D341Med (cell line): ENCODE data around the gene CLPX.
"Not testable (repeated sequence)": the region's sequence is repeated elsewhere in the genome, so short reads cannot be mapped to it uniquely, and the experiment has no call there.

Experiments
- DNase-seq: peaks from one replicate; pipeline ENCODE4 v3.0.0; 2012; ENCODE audit warnings: low spot score

Gene CLPX

DNA sequence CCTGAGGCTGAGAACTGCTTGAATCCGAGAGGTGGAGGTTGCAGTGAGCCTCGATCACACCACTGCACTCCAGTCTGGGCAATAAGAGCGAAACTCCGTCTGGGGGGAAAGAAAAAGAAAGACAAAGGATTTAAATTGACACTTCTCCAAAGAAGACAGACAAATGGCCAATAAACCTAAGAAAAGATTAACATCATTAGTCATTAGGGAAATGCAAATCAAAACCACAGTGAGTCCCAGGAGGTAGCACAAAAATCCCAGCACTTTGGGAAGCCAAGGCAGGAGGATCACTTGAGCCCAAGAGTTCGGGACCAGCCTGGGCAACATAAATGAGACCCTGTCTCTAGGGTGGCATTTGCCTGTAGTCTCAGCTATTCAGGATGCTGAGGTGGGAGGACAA lies 12.6 kb downstream of the CLPX start:
- DNase-seq, result no peak

DNA sequence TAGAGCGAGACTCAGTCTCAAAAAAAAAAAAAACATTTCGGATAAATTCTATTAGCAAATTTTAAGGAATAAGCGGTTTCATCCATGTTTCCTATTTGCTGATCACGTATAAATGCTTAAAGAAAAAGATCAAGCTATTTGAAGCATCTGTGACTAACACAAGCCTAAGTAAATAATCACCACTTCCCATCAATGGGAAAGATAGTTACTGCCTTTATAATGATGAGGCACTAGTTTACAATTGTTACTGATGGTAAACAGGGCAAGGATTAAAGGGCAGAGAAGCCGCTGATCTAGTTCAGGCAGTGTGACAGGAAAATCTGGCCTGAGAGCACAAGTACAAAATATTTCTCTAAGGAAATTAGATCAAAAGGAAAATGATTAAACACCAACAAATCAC lies 13.7 kb downstream of the CLPX start:
- DNase-seq, result no peak

DNA sequence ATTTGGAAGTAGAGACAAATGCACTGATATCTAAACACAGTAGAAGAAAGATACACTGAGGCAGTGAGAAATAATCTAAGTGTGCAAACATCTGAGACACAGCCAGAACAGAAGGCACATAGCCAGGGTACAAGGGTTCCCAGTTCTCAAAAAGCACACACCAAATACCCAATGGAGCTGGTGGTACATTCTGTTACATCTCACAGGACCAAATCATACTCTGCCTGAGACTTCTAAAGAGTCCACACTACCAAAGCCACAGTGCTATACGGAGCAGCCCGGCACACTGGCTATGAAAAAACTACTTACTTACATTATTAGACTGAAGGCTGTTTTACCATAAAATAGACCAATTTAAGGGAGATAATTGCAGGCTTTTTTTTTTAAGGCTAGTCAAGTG lies 19.3 kb downstream of the CLPX start:
- DNase-seq, result no peak

DNA sequence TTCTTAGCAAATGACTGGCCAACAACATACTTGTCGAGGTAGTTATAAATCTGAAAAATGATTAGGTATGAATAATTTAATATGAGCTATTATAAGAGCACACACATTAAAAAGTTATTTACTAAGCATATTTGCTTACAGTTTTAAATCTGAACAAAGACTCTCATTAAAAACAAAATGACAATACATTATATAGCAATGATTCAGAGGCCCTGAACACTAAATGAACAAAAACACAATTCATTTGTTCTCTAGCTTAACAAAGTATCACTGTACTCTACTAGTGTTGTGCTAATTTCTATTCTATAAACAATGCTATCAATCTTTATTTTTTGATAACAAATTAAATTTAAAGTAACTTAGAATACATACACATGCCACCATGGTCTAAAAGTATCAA lies 21.0 kb downstream of the CLPX start:
- DNase-seq, result no peak

DNA sequence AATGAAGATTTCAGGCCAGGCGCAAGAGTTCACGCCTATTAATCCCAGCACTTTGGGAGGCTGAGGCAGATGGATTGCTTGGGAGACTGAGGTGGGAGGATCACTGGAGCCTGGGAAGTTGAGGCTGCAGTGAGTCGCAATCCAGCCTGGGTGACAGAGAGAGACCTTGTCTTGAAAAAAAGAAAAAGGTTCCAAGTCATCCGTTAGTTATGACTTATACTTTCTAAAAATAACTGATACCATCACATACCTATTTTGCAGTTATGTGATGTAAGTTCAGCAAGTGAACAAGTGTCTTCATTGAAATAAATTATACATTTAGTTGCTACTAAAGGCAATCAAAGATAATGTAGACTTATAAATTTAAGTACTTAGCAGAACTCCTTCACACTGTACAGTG lies 22.1 kb downstream of the CLPX start:
- no peak for DNase-seq

DNA sequence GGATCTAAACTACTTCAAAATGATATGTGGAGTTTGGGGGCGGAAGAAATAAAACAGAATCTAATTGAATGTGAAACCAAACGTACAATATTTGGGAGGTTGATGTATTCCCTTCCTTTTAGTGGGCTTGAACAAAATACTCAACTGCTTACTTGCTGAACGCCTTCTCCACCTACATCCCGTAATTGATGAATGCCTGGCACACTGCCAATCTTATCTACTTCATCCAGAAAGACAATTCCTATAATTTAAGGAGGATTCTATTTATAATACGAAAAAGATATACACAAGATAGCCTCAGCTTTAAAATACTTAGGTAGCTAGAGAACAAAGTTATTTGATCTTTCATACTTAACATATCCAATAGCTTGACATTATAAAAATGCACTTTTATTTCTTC lies 28.4 kb downstream of the CLPX start:
- no peak for DNase-seq

DNA sequence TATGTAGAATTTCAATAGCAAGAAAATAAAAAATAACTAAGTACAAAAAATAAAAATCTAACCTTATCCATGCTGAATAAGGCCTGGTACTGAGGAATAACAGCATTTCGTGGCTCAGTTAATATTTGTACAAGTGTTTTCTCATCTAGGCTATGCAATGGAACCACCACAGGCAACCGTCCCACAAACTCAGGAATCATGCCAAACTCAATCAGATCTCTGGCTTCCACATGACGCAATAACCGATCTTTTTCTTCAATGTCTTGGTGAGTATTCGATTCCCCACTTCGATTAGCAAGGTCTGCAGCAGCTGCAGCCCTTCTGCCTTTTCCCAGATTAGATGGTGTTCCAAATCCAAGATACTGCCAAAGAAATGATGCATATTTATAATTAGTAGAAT lies 30.4 kb downstream of the CLPX start:
- DNase-seq, result no peak

DNA sequence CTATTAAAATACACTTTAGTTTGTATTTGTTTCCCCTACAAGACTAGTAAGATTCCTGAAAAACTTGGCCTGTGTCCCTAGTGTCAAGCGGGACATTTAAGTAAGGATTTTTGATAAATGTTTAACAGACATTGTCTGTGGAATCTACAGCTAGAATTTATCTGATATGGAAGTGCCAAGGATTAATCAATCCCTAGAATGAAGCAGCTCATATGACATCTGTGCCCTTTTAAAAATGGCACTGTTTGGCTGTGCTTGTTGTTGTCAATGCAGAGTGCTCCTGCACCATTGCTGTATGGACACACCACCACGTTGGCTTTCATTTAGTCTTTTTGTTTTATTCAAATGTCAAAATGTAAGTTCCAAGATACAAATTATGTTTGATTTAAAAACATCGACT lies 37.2 kb downstream of the CLPX start:
- no peak for DNase-seq

DNA sequence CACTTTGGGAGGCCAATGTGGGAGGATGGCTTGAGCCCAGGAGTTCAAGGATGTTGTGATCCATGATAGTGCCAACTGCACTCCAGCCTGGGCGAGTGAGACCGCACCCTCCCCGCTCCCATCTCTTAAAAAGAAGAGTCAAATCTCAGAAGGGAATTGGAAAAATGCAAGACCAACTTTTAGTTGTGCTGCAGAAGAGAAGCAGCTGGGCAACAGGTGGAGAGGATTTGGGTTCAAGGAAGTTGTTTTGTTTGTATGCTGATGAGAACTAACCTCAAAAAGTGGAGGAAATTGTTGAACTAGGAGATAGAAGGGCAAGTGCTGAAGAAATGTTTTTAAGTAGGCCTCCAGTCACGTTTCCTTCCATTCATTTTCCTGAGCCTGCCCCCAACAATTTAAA lies 38.7 kb downstream of the CLPX start:
- no peak for DNase-seq

DNA sequence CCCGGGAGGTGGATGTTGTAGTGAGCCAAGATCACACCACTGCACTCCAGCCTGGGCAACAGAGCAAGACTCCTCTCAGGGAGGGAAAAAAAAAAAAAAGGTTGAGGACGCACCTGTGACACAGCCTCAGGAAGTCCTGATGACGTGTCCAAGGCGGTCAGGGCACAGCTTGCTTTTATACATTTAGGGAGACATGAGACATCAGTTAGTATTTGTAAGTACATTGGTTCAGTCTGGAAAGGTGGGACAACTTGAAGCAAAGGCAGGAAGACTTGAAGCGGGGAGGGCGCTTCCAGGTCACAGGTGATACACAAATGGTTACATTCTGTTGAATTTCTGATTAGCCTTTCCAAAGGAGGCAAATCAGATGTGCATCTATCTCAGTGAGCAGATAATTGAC lies 46.5 kb downstream of the CLPX start:
- not testable (repeated sequence) for DNase-seq

DNA sequence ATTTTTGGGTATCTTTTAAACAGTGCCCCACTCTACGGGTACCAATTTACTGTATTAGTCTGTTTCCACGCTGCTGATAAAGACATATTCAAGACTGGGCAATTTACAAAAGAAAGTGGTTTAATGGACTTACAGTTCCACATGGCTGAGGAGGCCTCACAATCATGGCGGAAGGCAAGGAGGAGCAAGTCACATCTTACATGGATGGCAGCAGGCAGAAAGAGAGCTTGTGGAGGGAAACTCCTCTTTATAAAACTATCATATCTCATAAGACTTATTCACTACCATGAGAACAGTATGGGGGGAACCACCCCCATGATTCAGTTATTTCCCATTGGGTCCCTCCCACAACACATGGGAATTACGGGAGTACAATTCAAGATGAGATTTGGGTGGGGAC lies 47.2 kb downstream of the CLPX start:
- not testable (repeated sequence) for DNase-seq

DNA sequence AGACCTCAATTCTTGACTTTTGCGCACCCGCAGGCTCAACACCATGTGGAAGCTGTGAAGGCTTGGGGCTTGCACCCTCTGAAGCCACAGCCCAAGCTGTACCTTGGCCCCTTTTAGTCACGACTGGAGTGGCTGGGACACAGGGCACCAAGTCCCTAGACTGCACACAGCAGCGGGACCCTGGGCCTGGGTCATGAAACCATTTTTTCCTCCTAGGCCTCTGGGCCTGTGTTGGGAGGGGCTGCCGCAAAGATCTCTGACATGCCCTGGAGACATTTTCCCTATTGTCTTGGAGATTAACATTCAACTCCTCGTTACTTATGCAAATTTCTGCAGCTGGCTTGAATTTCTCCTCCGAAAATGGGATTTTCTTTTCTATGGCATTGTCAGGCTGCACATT lies 48.1 kb downstream of the CLPX start:
- not testable (repeated sequence) for DNase-seq

DNA sequence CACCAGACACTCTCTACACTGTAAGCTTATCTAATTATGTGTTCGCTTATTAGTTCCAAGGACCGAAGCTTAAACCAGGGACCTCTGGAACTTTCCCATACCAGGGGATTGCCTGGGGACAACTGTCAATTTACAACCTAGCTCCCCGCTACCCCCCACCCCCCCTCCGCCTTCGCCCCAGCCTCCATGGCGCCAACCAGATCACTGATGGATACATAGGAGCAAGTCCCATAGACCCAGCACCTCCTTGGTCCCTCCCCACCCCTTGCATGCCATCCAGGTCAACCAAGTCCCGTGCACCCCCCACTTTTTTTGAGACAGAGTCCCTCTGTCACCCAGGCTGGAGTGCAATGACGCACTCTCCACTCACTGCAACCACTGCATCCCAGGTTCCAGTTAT lies 50.6 kb downstream of the CLPX start:
- DNase-seq, result no peak

DNA sequence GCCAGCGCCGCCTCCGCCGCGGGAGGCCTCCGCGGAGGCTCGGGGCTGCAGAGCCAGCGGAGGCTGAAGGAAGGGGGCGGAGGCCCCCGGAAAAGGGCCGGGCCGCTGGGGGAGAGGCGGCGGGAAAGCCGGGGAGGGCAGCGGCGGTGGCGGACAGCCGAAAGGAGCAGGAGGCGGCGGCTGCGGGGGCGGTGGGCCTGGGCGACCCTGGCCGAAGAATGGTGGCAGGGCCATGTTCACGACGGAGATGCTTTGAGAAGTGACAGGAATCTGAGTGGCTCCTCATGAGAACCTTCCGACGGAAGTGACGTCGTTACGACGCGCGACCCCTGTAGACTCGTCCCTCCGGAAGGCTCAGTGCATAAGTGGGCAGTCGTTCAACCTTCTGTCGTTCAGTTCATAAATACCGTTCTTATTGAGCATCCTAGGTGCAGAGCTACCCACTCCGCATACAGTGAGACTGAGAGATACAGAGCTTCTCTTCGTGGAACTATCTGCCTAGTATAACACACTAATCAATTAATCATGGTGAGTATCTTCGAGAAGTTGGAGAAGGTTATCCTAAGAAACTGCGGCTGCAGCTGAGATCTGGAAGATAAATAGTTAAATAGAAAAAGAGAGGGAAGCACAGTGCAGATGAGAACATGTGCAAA lies 51.5 kb downstream of the CLPX start, which contains the start of gene PDCD7:
Gene PDCD7 (minus strand): TSS at position 261 of the 653 bp plus-strand sequence. CDS start 27 bp downstream, at position 234.
- DNase-seq, result peak; percentile 92

DNA sequence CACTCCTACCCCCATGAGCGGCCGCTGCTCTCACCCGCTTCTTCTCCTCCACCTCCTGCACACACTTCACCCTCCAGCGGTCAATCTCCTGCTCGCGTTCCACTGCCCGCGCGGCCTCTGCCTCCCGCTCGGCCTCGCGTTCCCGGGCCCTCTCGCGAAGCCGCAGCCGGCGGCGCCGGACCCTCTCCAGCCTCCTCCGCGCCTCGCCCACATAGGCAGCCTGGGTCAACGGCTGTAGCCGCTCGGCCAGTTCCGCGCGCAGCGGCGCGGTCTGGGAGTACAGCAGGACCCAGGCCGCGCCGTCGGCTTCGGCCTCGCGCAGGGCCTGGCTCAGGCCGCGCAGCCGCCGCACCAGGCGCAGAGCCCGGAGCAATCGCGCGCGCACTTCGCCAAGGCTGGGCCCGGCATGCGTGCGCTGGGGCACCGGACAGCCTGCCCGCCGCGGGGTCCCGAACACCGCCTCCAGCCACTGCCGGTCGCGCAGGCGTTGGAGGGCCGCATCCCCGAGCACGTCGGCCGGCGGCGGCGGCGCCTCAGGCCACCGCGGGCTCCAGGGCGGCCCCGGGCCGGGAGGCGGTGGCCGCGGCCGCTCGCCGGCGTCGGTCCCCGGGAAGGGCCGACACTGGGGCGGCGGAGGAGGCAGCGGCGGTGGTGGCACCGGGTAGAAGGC lies 52.1 kb downstream of the CLPX start:
- peak; percentile 77 for DNase-seq

DNA sequence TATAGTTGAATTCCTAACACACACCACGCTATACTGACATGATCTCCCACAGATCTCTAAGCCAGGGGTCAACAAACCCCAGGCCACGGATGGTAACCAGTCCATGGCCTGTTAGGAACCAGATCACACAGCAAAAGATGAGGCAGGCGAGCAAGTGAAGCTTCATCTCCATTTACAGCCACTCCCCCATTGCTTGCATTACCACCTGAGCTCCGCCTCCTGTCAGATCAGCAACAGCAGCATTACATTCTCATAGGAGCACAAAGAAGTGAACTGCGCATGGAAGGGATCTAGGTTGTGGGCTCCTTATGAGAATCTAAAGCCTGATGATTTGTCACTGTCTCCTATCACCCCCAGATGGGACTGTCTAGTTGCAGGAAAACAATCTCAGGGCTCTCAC lies 54.2 kb downstream of the CLPX start:
- DNase-seq, result no peak

DNA sequence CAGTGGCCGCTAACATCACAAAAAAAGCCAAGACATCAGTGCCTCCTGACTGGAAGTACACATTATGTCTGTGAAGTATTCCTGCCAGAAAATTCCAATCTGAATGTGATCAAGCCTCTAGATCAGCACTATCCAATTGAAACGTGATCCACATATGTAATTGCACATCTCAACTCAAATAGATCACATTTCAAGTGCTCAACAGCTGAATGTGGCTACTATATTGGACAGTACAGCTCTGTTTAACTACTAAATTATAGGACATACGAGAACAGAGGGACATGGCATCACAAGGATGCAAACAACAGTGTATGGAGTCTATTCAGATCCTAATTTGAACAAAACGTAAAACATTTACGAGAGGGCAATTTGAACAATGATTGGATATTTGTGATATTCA lies 69.6 kb downstream of the CLPX start:
- DNase-seq, result no peak

DNA sequence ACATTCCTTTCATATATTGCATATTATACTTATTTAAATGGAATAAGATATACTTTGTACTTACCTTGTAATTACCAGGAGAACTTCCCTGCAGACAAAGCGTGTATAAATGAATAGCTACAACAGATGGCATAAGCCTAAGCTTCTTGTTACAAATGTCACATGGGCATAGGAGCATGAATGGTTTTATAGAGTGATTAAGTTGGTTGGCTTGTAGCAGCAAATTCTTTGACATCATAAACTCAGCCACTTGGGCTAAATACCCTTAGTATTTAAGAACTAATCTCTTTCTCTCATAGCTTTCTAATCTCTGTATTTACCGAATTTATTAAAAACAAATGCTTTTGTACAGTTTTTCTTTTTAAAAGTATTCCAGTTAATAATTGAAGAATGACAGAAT lies 70.1 kb downstream of the CLPX start, which contains the start of gene UBAP1L:
Gene UBAP1L (minus strand): TSS at position 115 of the 400 bp plus-strand sequence. CDS start 8,985 bp downstream, outside the sequence.
- peak; percentile 58 for DNase-seq

DNA sequence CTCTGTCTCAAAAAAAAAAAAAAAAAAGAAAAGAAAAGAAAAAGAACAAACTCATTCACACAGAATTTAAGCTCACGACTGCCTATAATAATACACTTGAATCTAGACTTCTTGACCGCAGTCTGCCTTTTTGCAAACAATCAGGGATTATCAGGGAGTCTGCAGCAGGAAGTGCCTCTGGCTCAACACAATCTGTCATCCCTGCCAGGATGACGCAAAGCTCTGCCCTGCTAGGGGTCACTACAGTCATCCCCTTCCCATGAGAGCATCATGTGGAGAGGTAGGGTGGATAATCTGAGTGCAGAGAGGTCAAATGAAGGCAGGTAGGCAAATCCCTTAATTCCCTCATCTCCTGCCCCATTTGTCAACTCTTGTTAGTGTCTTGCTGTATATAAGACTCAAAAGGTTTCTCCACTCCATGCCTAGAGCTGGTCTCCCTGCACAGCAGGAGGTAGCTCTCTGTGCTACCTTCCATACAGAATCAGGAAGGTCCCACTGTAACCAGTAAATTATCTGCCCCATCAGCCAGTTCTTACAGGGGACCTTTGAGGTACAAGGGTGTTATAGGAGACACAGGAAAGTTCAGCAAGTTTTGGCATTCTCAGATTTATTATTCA lies 74.4 kb downstream of the CLPX start:
- no peak for DNase-seq

DNA sequence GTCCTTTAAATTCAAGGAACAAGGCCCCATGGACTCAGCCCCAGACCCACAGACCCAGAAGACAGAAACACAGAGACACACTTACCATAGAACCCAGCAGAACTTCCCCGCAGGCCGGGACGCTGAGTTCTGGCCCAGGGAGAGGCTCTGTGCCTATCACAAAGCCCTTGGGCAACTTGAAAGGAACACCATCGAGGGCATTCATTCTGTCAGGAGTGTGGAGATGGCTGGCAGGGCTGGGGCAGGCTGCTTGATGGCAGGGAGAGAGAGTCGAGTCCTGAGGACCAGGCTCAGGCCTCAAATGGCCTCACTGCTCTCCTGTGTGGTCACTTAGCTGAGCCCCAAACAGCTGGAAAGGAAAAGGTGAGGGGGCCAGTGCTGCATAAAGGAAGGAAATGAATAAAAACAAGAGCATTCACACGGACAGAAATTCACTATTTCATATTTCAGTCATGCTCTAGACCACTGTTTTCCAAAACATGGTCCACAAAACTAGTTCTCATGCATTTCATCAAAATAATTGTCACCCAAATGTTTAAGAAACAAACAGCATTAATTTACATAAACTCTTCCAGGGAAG lies 79.0 kb downstream of the CLPX start:
- no peak for DNase-seq

DNA sequence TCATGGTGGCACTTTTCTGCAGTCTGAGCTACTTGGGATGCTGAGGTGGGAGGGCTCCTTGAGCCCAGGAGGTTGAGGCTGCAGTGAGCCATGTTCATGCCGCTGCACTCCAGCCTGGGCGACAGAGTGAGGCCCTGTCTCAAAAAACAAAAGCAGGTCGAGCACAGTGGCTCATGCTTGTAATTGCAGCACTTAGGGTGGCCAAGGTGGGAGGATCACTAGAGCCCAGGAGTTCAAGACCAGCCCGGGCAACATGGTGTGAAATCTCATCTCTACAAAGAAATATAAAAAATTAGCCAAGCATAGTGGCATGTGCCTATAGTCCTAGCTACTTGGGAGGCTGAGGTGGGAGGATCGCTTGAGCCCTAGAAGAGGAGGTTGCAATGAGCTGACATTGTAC lies 80.1 kb downstream of the CLPX start:
- no peak for DNase-seq

DNA sequence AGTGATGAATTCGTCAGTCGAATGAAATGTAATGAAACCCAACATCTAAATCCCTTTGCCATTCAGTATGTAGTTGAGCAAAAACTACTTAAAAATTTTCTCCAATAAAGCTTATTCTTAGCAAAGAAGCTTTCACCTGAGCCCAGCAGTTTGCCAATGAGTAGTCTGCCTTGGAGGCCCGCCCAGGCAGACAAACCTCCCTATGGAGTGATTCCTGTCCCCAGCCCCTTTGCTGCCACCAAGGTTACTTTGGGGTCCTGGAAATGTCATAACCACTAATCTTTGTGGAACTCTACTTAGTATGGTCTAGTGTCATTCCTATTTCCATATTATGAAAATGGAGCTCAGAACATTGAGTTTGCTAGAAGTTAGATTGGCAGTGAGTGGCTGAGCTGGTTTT lies 82.2 kb downstream of the CLPX start:
- DNase-seq, result no peak
